Measurements from ENCODE around the gene CRTAP.

- TF ChIP-seq POLR2AphosphoS5 (IDR thresholded peaks at IDR 0.05) (no peak), EP300 (IDR thresholded peaks at IDR 0.05) (no peak)
Measured at GRCh38 chr3:33137691-33138090, 23.9 kb downstream of the CRTAP start.
